OCI-LY7 (cell line): ENCODE results near the gene PTPRM.

ENCODE experiments used
- EZH2phosphoT487 ChIP-seq: fragments of 200-600 bp; sonication (generic); IDR thresholded peaks from 2 replicates; pipeline ENCODE4 v1.6.1; 2018; ENCODE audit warnings: low read depth, borderline replicate concordance, mild to moderate bottlenecking, mixed run types, antibody characterized with exemption, low read length, moderate library complexity, mixed read lengths
- TF ChIP-seq, protein P1 (sequence below): fragments of 200-600 bp; sonication (generic); conservative IDR thresholded peaks from 2 replicates; pipeline ENCODE4 v1.5.1; 2014; ENCODE audit warnings: mild to moderate bottlenecking, antibody characterized with exemption, low read length, moderate library complexity, mixed read lengths

- TF ChIP-seq, protein P1, sequence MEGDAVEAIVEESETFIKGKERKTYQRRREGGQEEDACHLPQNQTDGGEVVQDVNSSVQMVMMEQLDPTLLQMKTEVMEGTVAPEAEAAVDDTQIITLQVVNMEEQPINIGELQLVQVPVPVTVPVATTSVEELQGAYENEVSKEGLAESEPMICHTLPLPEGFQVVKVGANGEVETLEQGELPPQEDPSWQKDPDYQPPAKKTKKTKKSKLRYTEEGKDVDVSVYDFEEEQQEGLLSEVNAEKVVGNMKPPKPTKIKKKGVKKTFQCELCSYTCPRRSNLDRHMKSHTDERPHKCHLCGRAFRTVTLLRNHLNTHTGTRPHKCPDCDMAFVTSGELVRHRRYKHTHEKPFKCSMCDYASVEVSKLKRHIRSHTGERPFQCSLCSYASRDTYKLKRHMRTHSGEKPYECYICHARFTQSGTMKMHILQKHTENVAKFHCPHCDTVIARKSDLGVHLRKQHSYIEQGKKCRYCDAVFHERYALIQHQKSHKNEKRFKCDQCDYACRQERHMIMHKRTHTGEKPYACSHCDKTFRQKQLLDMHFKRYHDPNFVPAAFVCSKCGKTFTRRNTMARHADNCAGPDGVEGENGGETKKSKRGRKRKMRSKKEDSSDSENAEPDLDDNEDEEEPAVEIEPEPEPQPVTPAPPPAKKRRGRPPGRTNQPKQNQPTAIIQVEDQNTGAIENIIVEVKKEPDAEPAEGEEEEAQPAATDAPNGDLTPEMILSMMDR: no peak
- TF ChIP-seq EZH2phosphoT487: no peak
Measured at GRCh38 chr18:7727361-7728076, 160.4 kb downstream of the PTPRM start.
